Upper lobe of right lung (tissue), 1 donor: ENCODE results near the gene TPSAB1. TPM values are rescaled to one million over a fixed set of nuclear protein-coding genes. Genes with fewer than 3 reads are reported as not detected.
"Not testable (repeated sequence)": the region's sequence is repeated elsewhere in the genome, so short reads cannot be mapped to it uniquely, and the experiment has no call there.

Experiments used
- ATAC-seq: fragments of 200-7000 bp; cut with Tn5 transposase; one replicate; pipeline ENCODE4 v1.9.1; 2020; ENCODE audit warnings: mild to moderate bottlenecking, moderate library complexity
- DNase-seq: peaks from one replicate; pipeline ENCODE4 v3.0.0-alpha.2; 2020
- H3K27ac ChIP-seq: fragments of 200-600 bp; one replicate; pipeline ENCODE4 v1.8.0; 2022
- H3K27me3 ChIP-seq: fragments of 200-600 bp; one replicate; pipeline ENCODE4 v1.8.0; 2022; ENCODE audit warnings: mild to moderate bottlenecking
- H3K36me3 ChIP-seq: fragments of 200-600 bp; one replicate; pipeline ENCODE4 v1.8.0; 2022
- H3K4me1 ChIP-seq: fragments of 200-600 bp; one replicate; pipeline ENCODE4 v1.8.0; 2022
- H3K4me3 ChIP-seq: fragments of 200-600 bp; one replicate; pipeline ENCODE4 v1.8.0; 2022; ENCODE audit warnings: mild to moderate bottlenecking
- H3K9me3 ChIP-seq: fragments of 200-600 bp; one replicate; pipeline ENCODE4 v1.8.0; 2022
- intact Hi-C: fragments of 100-400 bp; cut with DNase I; formaldehyde crosslinking; loops from one replicate; pipeline ENCODE4 v1.11.0; 2022
- total RNA-seq: library from RNA; stranded (reverse); fragmentation: NEBNext Ultra II Directional; extraction: Animal tissue kit (Norgen Biotek cat#: 25700); gene quantifications from one replicate; pipeline ENCODE4 v1.2.1, GENCODE V29; 2021
- TF ChIP-seq, protein P1 (sequence below): fragments of 200-600 bp; IDR thresholded peaks from one replicate; pipeline ENCODE4 v1.8.0; 2022; ENCODE audit warnings: antibody characterized with exemption
- donor health status: DM: no; HTN: yes; CAD: no; lungs with severe emphysema.

The TPSAB1 gene
- total RNA-seq, 1 donor from 2014 or later, result 122 TPM

DNA sequence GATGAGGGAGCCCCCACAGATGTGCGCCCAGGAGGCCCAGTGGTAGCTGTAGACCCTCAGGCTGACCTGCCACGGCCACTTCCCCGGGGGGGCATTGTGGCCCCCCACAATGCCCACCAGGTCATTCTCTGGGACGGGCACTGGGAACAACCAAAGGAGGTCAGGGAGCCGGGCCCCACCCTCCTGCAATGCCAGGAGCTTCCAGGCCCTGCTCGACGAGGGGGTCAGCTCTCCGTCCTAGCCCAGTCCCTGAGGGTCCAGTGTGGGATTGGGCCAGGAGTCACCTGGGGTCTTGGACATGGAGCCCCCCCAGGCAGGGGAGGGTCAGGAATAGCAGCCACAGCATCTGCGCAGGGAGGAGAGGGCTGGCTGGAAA is 22.3 kb downstream of the TPSAB1 start:
- no peaks in the 10 kb centered on the region for H3K36me3 ChIP-seq
- H3K4me3 ChIP-seq, result no peak overlapping the region
- intact Hi-C loops, result no loop called here
- TF ChIP-seq, protein P1, sequence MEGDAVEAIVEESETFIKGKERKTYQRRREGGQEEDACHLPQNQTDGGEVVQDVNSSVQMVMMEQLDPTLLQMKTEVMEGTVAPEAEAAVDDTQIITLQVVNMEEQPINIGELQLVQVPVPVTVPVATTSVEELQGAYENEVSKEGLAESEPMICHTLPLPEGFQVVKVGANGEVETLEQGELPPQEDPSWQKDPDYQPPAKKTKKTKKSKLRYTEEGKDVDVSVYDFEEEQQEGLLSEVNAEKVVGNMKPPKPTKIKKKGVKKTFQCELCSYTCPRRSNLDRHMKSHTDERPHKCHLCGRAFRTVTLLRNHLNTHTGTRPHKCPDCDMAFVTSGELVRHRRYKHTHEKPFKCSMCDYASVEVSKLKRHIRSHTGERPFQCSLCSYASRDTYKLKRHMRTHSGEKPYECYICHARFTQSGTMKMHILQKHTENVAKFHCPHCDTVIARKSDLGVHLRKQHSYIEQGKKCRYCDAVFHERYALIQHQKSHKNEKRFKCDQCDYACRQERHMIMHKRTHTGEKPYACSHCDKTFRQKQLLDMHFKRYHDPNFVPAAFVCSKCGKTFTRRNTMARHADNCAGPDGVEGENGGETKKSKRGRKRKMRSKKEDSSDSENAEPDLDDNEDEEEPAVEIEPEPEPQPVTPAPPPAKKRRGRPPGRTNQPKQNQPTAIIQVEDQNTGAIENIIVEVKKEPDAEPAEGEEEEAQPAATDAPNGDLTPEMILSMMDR, result no peak
- no peaks in the 10 kb centered on the region for H3K9me3 ChIP-seq
- H3K27ac ChIP-seq, result no peak overlapping the region
- no peaks in the 10 kb centered on the region for H3K4me1 ChIP-seq
- H3K27me3 ChIP-seq, result peaks cover 46% of the 10 kb centered on the region
- DNase-seq (no peak), ATAC-seq (no peak)

DNA sequence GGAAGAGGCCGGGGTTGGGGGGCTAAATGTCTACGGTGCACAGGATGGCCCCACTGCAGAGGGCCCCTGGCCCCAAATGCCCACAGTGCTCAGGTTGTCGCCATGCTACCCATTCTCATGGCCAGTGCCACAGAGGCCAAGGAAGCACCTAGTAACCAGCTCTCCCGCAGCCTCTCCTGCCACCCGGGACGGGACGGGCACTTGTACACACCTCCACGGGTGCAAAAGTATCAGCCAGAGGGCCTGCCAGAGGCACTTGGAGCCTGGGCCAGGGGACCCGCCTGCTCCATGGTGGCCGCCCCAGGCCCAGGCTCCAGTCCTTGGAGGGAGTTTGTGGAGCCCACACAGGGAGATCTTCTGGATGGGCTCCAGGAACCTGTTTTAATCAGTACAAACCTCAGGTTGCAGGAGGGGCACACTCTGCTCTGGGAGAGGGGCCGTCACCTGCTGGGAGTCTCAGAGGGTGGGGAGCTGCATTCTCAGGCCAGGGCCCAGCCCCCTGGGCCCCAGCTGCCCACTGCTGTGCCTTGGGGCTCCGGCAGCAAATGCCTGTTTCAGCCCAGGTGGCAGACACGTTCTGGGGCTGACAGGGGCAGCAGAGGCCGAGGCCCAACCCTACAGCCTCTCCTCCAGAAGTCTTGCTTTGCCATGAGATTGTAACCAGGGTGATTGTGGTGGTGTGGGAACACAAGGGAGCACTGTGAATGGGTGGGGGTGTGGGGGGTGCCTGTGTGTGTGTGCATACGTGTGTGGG is 23.3 kb downstream of the TPSAB1 start:
- no peak overlapping the region for H3K4me3 ChIP-seq
- TF ChIP-seq, protein P1, result no peak
- H3K4me1 ChIP-seq, result no peaks in the 10 kb centered on the region
- intact Hi-C loops, result no loop called here
- peaks cover 40% of the 10 kb centered on the region for H3K27me3 ChIP-seq
- no peak for DNase-seq
- H3K27ac ChIP-seq, result no peak overlapping the region
- H3K9me3 ChIP-seq, result no peaks in the 10 kb centered on the region
- no peaks in the 10 kb centered on the region for H3K36me3 ChIP-seq
- ATAC-seq, result no peak

DNA sequence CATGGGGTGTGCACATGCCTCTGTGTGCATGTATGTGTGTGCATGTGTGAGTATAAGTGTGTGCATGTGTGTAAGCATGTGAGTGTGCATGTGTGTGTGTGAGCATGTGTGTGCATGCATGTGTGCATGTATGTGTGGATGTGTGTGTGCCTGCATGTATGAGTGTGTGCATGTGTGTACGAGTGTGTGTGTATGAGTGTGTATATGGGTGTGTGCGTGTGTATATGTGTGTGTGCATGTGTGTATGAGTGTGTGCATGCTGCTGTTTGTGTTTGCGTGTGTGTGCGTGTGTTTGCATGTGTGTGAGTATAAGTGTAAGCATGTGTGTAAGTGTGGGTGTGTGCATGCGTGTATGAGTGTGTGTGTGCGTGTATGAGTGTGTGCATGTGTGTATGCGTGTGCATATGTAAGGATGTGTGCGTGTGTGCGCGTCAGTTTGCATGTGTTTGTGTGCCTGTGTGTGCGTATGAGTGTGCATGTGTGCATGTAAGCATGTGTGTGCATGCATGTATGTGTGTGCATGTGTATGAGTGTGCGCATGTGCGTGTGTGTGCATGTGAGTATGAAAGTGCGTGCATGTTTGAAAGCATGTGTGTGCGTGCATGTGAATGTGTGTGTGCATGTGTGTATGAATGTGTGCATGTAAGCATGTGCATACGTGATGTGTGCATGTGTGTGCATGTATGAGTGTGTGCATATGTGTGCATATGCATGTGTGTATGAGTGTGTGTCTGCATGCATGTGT is 24.0 kb downstream of the TPSAB1 start:
- Histone ChIP-seq H3K36me3 (no peaks in the 10 kb centered on the region), H3K9me3 (no peaks in the 10 kb centered on the region), H3K27me3 (peaks cover 33% of the 10 kb centered on the region), H3K27ac (no peak overlapping the region), H3K4me3 (no peak overlapping the region), H3K4me1 (no peaks in the 10 kb centered on the region)
- TF ChIP-seq, protein P1, result no peak
- no peak for DNase-seq
- ATAC-seq, result no peak
- intact Hi-C loops, result no loop called here

DNA sequence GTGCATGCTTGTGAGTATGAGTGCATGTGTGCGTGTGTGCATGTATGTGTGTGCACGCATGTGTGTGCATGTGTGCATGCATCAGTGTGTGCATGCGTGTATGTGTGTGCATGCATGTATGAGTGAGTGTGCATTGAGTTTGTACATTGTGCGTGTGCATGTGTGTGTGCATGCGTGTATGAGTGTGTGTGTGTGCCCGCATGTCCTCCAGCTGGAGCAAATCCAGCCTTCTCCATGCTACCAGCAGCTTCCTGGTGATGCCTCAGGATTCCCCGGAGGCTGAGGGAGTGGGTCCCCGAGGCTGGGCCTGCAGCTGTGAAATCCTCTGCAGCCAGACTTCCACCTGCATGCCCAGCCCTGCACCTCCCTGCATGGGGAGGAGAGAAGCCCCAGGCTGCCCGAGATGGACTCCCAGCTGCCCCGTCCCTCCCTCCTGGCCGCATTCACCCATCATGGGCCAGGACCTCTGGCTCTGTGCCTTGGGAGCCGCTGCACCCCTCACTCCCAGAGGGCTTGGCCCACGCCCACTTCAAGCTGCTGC is 24.7 kb downstream of the TPSAB1 start:
- H3K4me1 ChIP-seq, result no peaks in the 10 kb centered on the region
- H3K4me3 ChIP-seq, result no peak overlapping the region
- DNase-seq (no peak), ATAC-seq (no peak)
- intact Hi-C loops, result no loop called here
- TF ChIP-seq, protein P1, result no peak
- peaks cover 26% of the 10 kb centered on the region for H3K27me3 ChIP-seq
- H3K27ac ChIP-seq, result no peak overlapping the region
- H3K36me3 ChIP-seq, result no peaks in the 10 kb centered on the region
- no peaks in the 10 kb centered on the region for H3K9me3 ChIP-seq

DNA sequence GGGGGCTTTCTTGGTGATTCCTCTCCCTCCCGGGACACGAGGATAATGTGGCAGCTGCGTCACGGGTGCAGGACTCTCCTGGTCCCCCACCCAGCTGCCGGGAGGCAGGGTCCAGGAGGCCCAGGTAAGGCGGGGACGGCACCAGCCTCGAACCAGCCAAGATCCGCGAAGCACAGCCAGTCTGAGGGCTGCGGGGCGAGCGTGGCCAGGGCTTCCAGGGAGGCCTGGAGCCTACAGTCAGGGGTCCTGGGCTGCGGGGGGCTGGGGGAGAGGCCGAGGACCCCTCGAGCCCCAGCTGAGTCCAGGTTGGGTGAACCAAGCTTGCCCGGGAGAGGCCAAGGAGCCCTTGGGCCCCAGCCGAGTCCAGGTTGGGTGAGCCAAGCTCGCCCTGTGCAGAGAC is 25.3 kb downstream of the TPSAB1 start:
- peaks cover 24% of the 10 kb centered on the region for H3K27me3 ChIP-seq
- DNase-seq (no peak), ATAC-seq (no peak)
- intact Hi-C loops, result no loop called here
- TF ChIP-seq, protein P1, result no peak
- H3K9me3 ChIP-seq, result no peaks in the 10 kb centered on the region
- no peak overlapping the region for H3K27ac ChIP-seq
- no peaks in the 10 kb centered on the region for H3K4me1 ChIP-seq
- H3K4me3 ChIP-seq, result no peak overlapping the region
- H3K36me3 ChIP-seq, result no peaks in the 10 kb centered on the region

DNA sequence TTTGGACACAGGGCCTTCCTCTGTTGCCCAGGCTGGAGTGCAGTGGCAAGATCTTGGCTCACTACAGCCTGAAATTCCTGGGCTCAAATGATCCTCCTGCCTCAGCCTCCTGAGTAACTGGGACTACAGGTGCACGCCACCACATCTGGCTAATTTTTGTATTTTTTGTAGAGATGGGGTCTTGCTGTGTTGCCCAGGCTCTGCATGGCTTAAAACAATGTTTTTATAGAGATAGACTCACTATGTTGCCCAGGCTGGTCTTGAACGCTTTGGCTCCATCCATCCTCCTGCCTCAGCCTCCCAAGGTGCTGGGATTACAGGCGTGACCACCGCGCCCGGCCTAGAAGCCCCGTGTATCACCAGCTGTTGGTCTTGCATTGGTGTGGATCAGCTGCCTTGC is 28.9 kb downstream of the TPSAB1 start:
- H3K4me3 ChIP-seq, H3K27ac ChIP-seq, H3K9me3 ChIP-seq, H3K4me1 ChIP-seq, ATAC-seq, DNase-seq, H3K36me3 ChIP-seq, intact Hi-C loops, H3K27me3 ChIP-seq: not testable (repeated sequence)
